Nephron (organoid): ENCODE results near the gene FAHD1.

ENCODE experiments used
- H3K27ac Mint-ChIP-seq, 3 experiments: 2 replicates each; pipeline ENCODE4 v1.8.0; 2020; ENCODE audit warnings: mixed read lengths in 3 of 3, mild to moderate bottlenecking in 2 of 3, moderate library complexity in 1 of 3
- H3K27me3 Mint-ChIP-seq: 2 replicates; pipeline ENCODE4 v1.8.0; 2021; ENCODE audit warnings: low read depth, mild to moderate bottlenecking, moderate library complexity, mixed read lengths
- H3K36me3 Mint-ChIP-seq: 2 replicates; pipeline ENCODE4 v1.8.0; 2020; ENCODE audit warnings: low read depth, mixed read lengths
- H3K4me1 Mint-ChIP-seq: 2 replicates; pipeline ENCODE4 v1.8.0; 2020; ENCODE audit warnings: mixed read lengths
- H3K4me3 Mint-ChIP-seq, 3 experiments: 2 replicates each; pipeline ENCODE4 v1.8.0; 2020; ENCODE audit warnings: mild to moderate bottlenecking in 3 of 3, mixed read lengths in 3 of 3, moderate library complexity in 2 of 3
- H3K9me3 Mint-ChIP-seq: 2 replicates; pipeline ENCODE4 v1.8.0; 2020; ENCODE audit warnings: mixed read lengths
- TF ChIP-seq, protein P1 (sequence below), 3 experiments: fragments of 200-600 bp; sonication (generic); IDR thresholded peaks; one replicate each; pipeline ENCODE4 v1.5.0; 2021; ENCODE audit warnings: antibody characterized with exemption in 3 of 3; ENCODE audit not compliant: unreplicated experiment in 3 of 3

Gene FAHD1

DNA sequence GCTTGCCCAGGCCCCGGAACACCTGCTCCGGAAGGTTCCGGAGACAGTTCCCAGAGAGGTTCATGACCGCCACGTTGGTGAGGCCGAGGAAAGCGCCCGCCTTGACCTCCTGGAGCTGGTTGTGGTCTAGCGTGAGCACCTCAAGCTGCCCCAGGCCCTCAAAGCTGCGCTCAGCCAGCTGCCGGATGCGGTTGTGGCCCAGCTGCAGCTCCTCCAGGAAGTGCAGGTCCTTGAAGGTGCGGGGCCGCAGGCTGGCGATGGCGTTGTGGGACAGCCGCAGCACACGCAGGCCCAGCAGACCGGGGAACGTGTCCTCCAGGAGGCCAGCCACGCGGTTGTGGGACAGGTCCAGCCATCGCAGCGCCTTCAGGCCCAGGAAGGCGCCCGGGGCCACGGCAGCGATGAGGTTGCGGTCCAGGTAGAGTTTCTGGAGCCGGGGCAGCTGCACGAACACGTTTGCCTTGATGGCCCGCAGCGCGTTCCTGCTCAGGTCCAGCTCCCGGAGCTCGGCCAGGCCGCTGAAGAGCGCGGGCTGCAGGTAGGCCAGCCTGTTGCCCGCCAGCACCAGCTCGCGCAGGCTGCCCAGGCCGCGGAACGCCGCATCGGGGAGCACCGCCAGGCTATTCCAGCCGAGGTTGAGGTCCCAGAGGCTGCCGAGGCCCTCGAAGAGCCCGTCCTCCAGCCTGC is 35.6 kb upstream of the FAHD1 start:
- Mint-ChIP-seq H3K9me3 (no peaks in the 10 kb centered on the region), H3K4me1 (no peaks in the 10 kb centered on the region), H3K27me3 (no peaks in the 10 kb centered on the region), H3K27ac (no peak overlapping the region), H3K36me3 (peaks cover 5% of the 10 kb centered on the region), H3K4me3 (no peak overlapping the region)
- TF ChIP-seq, protein P1, sequence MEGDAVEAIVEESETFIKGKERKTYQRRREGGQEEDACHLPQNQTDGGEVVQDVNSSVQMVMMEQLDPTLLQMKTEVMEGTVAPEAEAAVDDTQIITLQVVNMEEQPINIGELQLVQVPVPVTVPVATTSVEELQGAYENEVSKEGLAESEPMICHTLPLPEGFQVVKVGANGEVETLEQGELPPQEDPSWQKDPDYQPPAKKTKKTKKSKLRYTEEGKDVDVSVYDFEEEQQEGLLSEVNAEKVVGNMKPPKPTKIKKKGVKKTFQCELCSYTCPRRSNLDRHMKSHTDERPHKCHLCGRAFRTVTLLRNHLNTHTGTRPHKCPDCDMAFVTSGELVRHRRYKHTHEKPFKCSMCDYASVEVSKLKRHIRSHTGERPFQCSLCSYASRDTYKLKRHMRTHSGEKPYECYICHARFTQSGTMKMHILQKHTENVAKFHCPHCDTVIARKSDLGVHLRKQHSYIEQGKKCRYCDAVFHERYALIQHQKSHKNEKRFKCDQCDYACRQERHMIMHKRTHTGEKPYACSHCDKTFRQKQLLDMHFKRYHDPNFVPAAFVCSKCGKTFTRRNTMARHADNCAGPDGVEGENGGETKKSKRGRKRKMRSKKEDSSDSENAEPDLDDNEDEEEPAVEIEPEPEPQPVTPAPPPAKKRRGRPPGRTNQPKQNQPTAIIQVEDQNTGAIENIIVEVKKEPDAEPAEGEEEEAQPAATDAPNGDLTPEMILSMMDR (IDR thresholded peaks at IDR 0.05; ENCODE audit: unreplicated experiment in 3 of 3) = no peak

DNA sequence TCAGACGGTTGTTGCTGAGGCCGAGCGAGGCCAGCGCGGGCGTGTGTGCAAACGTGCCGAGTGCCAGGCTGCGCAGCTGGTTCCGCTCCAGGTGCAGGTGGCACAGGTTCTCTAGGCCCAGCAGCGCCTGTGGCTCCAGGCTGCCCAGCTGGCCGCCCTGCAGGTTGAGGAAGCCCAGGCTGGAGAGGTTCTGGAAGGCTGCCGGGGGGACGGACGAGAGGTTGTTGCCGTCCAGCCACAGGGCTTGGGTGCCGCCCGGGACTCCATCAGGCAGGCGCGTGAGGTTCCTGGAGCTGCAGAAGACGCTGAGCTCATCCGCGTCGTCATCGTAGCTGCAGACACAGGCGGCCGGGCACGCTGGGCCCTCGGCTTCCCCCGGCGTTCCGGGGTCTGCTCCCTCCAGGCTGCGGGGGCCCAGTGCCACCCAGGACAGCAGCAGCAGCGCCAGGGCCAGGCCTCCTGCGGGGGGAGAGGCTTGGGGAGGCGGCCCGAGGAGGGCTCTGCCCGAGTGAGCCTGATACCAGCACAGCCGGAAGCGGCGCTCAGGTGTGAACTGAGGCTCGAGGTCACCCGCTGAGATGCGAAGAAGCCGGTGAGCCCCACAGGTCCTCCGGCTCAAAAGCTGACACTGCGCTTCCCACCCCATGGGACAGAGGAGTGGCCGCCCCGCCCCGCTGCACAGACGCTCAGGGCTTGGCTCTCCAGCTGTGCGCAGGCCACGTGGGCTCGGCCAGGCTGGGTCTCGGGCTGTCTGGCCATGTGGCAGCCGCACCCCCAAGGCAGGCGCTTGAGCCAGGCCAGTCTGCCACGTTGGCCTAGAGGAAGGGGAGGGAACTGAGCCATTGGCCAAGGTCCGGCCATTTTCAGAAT is 34.8 kb upstream of the FAHD1 start:
- Mint-ChIP-seq H3K4me3 (no peak overlapping the region), H3K36me3 (peaks cover 9% of the 10 kb centered on the region), H3K4me1 (no peaks in the 10 kb centered on the region), H3K27ac (no peak overlapping the region), H3K27me3 (no peaks in the 10 kb centered on the region), H3K9me3 (peaks cover 2% of the 10 kb centered on the region)
- TF ChIP-seq, protein P1 (IDR thresholded peaks at IDR 0.05; ENCODE audit: unreplicated experiment in 3 of 3) = no peak

DNA sequence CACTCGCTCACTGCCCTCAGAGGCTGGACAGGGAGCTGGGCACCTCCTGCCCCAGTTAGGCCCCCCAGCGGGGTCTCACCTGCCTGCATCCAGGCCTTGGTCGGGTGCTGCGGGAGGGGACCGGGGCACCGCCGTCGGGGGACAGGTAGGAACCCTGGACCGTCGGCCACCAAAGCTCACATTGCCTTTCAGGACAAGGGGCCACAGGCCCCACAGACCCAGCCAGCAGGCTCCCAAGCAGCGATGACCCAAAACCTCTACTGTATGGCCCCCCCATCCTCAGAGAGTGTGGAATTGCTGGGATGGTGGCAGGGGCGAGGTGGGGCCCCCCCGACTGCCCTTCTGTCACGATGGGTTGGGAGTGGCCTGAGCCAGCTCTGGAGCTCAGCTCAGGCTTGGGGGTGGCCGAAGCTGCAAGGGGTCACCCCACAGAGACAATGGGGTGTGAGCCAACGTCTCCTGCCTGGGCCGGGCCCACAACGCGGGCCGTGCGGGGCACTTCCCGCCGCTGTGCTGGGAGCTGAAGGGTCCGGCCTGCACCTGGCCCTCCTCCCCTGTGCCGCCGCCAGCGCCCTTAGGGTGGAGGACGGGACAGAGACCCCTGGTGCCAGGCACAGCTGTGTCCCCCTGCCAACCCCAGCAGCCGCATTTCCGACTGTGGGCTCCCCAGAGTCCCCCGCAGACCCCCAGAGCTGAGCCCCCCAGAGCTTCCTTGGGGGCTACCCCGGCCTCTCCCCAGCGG is 34.0 kb upstream of the FAHD1 start:
- peaks cover 6% of the 10 kb centered on the region for H3K9me3 Mint-ChIP-seq
- peaks cover 11% of the 10 kb centered on the region for H3K36me3 Mint-ChIP-seq
- H3K4me3 Mint-ChIP-seq = no peak overlapping the region
- H3K4me1 Mint-ChIP-seq = no peaks in the 10 kb centered on the region
- H3K27ac Mint-ChIP-seq = no peak overlapping the region
- H3K27me3 Mint-ChIP-seq = no peaks in the 10 kb centered on the region
- TF ChIP-seq, protein P1 (IDR thresholded peaks at IDR 0.05; ENCODE audit: unreplicated experiment in 3 of 3) = no peak

DNA sequence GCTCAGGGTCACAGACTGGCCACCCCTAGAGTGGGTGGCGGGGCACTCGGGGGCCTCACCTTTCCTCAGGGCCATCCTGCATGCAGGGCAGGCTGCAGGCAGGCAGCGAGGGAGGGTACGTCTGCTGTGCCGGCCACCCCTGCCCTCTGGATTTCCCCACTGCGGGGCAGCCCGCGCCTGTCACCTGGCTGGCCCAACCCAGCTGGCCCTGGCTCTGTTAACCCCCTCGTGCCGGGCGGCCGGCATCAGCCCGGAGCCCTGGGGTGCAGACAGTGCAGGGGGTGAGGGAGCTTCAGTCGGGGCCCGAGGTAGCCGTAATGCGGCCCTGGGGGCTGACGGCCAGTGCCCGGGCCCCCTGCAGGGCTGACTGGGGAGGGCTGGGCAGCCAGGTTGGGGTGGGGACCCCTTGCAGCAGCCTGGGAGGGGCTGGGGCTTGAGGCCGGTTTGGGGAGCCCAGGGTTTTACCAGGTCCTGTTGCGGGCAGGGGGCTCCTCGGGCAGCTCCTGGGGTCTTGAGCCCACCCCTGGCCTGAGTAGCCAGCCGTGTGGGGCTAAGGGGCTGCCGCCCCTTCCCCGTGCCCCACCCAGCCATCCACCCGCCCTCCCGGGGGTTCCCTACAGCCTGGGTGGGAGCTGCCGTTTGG is 33.3 kb upstream of the FAHD1 start, which contains the start of gene IGFALS:
TSS of gene IGFALS (minus strand) at position 128 of the 643 bp plus-strand sequence. CDS start at position 75, 53 bp downstream.
- H3K27me3 Mint-ChIP-seq = no peaks in the 10 kb centered on the region
- H3K27ac Mint-ChIP-seq = peak within 1 kb of the TSS in 1 of 3 experiments; percentile 23
- H3K4me3 Mint-ChIP-seq = no peak within 1 kb of the TSS
- no peaks in the 10 kb centered on the region for H3K4me1 Mint-ChIP-seq
- peaks cover 11% of the 10 kb centered on the region for H3K36me3 Mint-ChIP-seq
- TF ChIP-seq, protein P1 (IDR thresholded peaks at IDR 0.05; ENCODE audit: unreplicated experiment in 3 of 3) = no peak
- peaks cover 6% of the 10 kb centered on the region for H3K9me3 Mint-ChIP-seq

DNA sequence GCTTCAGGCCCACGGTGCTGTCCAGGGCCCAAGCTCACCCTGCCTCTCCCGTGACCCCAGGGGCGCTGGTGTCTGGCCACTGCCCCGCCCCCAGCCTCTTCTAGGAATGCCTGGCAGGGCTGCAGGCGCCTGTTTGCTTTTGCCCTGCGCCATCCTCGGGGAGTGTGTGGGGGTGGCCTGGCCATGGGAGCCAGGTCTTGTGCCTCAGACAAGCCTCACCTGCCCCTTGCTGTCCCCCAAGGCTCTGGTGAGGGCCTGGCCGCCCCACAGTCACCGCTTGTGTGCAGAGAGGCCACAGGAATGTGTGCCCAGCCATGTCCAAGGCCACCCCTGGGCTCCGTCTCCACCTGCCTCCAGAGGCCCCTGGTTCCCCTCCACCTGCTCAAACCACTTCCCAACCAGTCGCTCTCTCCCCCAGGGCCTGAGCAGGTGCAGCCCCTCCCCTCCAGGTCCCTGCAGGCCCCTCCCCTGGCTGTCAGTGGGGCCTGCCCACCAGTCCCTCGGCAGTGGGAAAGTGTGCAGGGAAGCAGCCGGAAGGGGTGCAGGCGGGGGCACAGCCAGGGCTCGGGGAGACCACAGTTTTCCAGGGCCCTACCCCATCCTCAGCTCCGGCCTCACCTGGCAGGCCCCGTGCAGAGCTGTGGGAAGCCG is 32.7 kb upstream of the FAHD1 start:
- TF ChIP-seq, protein P1 (IDR thresholded peaks at IDR 0.05; ENCODE audit: unreplicated experiment in 3 of 3) = no peak
- no peak overlapping the region for H3K4me3 Mint-ChIP-seq
- H3K4me1 Mint-ChIP-seq = no peaks in the 10 kb centered on the region
- no peaks in the 10 kb centered on the region for H3K27me3 Mint-ChIP-seq
- peaks cover 10% of the 10 kb centered on the region for H3K9me3 Mint-ChIP-seq
- H3K27ac Mint-ChIP-seq = peak overlapping the region in 1 of 3 experiments; percentile 23
- H3K36me3 Mint-ChIP-seq = peaks cover 11% of the 10 kb centered on the region
